HUDEP-2 (cell line): ENCODE results near the gene GRK2.

Experiments used
- DNase-seq, 76 experiments: peaks; one replicate each; lab custom pipeline; 2025; ENCODE audit not compliant: unreplicated experiment in 76 of 76; lab: John Stamatoyannopoulos, UW

Gene GRK2

DNA sequence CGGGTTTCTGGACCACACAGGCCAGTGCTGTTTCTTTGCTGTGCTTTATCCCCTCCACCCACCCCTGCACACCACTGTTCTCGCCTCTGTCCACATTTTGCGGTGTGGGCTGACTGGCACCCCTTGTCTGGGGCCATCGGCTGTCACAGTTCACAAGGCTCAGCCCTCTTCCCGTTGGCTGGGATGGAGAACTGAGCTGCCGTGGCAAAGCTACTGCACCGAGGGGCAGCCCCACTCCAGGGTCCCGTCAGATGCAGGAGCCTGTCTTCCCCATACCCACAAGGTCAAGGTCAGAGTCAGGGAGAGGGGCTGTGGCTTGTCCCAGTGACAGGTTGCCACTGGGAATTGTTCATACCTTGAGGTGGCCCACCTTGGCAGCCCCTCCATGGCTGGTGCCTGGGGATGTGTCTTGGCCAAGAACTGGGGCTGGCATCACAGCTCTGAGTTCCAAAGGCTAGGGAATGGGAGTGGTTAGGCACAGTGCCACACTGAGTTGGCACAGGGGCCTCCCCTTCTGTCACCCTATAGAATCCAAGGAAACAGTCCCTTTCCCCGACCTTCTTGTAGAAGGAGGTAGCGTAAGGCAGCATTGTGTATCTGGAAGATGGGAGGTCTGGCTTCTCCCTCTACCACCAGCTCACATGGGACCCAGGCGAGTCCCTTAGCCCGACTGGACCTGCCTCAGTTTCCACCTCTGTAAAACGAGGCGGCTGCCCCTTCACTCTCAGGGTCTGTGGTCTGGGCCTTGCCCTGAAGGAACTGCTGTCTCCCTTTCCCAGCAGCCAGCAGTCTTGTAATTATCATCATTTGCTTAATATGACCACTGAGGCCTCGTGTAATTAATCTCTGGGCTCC, 3.4 kb downstream of the GRK2 start:
- DNase-seq = peak in 17 of 76 experiments; percentile 6 to 38 (median 20)

DNA sequence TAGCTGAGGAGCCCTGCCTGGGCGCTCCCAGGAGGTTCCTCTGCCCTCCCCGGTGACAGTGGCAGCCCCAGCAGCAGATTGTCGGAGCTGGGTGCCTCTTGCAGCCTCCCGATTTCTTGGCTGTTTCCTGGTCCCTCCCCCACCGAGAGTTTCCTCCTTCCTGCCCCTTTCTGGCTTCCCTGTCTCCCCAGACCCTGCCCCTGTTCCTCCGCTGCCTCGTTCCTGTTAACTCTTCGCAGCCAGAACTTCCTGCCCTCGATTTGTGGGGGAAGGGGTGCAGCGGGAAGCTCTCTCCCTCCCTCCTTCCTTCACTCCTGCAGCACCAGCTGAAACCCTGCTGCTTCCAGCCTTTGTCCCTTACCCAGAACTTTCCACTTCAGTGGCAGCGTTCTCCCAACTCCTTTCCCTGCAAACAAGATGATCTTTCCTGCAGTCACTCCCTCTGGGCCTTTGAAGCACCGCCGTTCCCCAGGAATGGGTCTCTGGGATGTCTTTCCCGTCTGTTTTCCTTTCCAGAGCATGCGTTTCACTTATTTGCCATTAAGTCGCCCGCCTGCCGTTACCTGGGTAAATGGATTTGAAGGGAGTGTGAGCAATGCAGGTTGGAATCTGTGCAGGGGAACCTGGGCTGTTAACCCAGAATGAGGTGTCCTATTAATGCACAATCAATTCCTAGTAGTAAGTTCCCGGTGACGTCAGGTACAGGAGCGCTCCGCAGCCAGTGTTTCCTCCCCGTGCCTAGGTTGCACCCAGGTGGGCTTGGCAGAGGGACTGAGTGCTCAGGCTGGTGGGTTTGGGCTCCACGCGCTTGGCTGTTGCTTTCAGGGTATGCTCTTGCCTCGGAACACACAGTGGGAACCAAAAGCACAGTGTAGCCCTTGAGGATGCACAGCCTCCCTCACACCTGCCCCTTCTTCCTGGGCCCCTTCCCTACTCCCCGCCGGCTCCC, 4.3 kb downstream of the GRK2 start:
- no peak for DNase-seq

DNA sequence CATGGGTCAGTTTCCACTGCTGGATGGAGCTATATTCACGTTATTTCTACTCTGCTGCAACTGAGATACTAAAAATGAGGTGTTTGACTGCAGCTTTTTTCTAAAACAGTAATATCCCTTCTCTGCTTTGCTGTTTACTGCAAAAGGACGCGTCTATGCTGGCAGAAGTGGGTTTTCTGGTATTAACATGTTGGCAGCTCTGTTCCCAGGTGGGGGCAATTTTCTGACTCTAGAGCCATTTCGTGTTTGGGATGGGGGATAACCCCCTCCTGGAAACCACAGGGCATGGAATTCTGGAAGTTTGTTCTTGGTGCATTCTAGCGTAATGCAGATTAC, 4.9 kb downstream of the GRK2 start:
- no peak for DNase-seq

DNA sequence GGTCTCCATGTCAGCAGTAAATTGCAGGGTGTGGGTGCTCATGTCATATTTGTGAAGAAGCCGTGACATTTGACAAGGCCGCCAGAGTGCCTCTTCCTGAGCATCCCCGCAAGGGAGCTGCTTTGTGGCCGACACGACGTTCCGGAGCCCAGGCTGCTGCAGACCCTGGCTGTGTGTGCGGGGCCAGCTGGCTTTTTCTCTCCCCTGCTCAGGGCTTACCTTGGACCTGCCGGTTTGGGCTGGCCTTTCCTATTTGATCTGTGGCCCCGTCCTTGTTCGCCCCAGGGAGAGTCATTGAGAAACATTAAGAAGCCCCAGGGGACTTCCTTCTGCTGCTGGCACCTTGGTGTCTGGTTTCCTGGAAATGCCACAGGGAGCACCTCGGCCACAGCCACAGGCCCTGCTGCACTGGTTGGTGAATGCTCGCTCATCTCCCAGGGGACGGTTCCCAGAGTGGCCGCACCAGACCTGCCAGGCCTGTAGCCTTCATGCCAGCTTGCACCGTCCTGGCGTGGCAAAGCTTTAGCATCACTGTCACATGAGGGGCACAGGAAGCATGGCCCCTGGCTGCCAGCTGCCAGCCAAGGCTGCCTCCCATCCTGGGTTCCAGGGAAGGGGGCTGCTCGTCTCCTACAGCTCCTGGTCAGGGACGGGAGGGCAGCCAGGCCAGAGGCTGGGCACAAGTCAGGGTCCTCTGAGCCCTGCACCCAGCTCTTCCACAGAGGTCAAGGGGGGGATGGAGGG, 5.4 kb downstream of the GRK2 start:
- no peak for DNase-seq

DNA sequence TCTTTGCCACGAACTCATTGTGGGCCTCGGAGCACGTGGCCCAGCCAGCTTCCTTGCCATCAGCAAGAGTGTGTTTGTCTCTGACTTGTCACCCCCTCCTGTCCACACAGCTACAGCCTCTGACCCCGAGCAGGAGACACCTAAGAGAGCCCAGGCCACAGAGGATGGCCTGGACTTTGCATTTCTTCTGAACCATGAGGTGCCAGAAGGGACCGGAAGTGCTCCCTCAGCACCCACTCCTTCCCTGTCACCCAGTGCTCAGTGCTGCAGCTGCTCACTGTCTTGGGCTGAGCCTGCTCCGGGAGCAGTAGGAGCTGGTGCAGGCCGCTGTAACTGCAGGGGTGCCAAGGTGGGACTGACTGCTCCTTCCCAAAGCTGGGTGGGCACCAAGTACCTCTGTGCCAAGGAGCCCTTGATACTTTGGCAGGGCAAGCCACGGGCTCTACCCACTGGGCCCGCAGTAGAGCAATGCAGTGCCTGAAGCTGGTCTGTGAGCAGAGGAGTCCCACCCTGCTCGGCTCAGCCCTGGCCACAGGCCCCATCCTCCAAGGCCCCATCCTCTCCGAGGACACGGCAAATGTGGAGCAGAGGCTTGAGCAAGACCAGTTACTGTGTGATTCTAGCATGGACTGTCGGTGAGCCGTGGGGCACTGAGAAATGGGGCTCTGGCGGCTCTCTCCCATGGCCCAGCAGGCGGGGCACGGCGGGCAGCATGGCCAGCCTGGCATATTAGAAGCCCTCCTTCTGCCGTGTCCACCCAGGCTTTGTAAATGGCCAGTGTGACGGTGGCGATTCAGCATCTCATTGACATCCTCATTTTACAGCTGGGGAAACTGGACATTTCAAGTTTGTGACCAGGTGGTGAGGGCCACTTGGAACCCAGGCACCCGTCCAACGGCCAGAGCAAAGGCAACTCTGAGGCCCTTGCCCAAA, 6.3 kb downstream of the GRK2 start:
- DNase-seq = no peak

DNA sequence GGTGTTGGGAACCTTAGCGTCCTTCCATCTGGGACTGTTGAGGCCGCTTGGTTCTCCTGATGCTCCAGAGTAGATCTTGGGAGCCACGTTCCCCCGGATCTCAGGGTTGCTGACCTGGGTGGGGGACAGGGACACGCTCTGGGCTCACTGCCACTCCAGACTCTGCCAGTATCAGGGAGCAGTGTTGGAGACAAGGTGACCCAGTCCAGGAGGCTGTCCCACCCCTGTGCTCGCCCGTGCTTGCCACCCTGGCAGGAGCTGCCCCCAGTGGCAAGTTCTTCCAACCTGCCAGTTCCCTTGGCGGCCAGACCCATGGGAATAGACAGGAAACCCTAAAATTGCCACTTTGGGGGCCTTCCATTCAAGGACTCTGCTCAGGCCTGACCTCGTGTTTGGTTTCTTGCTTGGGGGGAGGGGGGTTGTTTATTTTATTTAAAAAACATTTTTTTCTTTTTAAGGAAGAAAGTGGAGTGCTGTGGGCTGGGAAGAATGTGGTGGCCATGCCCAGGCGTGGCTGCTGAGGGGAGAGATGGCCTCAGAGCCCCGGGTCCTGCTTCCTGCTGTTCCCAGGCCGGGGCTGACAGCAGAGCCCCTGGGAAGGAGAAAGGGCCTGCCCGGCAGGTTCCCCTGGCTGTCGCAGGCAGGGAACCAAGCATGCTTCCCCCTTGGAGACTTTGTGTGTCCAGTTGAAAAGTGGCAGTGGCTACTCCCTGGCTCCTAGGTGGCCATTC, 7.2 kb downstream of the GRK2 start:
- no peak for DNase-seq

DNA sequence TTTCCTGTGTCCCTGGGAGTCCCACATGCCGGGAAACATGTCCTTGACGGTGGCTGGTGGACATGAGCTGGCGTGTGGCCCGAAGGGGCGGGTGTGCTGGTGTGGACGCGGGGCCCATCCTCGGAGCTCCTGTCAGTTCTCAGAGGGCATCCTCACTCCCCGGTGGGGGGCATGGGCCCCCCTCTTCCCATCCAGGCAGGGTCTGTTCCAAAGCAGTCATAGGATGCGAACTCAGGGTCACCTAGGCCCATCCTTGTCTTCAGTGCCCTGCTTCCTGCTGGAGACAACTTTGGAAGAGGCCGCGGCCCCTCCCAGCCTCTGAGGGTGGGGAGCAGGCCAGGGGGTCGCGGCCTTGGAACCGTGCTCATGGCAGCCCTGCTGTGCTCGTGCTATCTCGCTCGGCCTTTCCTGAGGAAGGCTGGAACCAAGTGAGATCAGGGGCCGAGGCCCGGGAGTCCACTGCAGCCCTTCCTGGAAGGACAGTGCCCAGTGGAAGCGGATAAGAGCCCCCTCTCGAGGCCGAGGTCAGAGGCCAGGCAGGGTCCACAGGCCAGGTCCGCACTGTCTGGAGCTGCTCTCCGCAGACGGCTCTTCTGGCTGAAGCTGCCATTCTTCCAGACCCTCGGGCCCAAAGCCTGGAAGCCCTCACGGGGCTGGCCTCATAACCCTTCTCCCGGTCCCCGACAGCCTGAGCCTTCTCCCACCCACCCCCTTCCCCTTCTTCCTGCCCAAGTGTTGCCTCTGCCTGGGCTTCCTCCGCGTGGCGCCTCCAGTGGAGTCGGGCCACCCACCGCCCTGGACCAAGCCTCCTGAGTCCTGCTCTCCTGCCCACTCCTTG, 8.7 kb downstream of the GRK2 start:
- no peak for DNase-seq

DNA sequence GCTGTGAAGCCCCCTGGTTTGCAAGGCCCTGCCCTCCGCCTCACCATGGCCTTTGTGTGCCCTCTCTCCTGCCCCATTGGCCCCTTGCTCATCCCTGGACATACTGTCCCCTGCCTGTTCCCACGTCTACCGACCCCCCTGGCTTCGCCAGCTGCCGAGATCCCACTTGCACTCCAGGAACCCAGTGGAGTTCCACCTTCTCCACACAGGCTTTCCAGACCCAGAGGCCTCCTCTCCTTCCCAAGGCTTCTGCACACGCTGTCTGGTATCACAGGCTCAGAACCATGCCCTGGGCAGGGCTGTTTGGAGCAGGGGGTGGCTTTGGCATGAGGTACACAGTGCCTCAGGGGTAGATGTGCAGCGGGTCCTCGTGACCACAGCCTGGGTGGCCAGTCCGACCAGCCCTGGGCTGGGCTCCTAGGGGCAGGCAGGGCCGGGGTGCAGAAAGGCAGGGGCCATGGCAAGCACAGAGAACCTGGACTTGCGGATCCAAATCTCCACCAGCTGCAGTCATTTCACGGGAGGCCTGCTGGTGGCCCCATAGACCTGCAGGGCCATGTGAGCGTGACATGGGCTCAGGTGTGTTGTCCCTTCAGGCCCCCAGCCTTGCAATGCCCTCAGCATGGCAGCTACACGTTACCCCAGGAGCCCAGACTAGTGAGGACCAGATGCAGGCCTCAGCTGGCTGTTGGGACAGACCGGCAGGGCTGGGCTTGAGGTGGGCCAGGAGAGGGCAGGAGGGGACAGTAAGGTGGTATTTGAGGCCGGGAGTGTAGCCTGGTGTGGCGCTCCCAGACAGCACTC, 9.5 kb downstream of the GRK2 start:
- DNase-seq = peak in 4 of 76 experiments; percentile 14 to 33 (median 17)

DNA sequence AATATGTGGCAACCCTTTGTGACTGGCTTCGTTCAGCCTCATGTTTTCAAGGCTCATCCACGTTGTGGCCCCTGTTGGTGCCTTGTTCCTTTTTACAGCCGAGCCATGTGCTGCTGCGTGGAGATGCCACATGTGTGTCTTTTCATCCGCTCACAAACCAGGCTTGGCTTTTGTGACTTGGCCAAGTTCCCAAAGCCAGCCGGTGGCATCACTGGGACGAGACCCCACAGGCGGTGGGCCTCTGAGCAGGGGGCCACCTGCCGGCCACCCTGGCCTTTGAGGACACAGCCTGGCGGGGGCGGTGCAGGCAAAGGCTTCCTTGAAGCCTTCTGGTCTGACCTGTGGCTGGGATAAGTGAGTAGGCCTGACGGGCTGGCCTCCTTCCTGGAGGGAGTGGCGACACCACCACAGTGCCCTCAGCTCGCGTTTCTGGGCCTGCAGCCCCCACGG, 10.5 kb downstream of the GRK2 start:
- DNase-seq = peak in 70 of 76 experiments; percentile 22 to 86 (median 61)

DNA sequence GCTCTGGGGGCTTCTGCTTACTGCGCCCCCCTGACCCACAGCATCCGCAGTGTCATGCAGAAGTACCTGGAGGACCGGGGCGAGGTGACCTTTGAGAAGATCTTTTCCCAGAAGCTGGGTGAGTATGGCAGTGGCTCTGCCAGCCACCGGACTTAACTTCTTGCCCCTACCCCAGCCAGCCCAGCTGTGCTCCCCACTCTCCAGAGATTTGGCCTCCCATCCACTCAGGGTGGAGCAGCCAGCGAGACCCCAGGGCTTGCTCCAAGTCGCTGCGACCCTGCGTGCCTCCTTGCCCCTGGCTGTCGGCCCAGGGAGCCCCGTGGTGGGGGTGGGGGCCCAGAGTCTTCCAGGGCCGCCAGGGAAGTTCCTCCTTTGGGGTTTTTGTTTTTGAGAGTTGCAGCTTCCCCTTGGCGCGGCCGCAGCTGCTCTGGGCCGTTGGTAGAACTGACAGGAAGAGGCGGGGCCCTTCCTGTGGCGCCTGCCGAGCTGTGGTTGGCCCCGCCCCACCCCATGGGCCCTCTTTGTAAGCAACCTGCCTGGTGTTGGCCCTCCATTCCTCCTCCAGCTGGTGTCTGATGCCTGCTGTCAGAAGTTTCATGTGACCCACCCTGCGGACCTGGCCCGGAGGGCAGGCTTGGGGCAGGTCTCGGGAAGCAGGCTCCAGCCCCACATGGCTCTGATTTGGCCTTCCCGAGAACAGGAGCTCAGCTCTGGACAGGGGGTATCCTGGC, 11.1 kb downstream of the GRK2 start:
- DNase-seq = peak in 74 of 76 experiments; percentile 42 to 92 (median 84)

DNA sequence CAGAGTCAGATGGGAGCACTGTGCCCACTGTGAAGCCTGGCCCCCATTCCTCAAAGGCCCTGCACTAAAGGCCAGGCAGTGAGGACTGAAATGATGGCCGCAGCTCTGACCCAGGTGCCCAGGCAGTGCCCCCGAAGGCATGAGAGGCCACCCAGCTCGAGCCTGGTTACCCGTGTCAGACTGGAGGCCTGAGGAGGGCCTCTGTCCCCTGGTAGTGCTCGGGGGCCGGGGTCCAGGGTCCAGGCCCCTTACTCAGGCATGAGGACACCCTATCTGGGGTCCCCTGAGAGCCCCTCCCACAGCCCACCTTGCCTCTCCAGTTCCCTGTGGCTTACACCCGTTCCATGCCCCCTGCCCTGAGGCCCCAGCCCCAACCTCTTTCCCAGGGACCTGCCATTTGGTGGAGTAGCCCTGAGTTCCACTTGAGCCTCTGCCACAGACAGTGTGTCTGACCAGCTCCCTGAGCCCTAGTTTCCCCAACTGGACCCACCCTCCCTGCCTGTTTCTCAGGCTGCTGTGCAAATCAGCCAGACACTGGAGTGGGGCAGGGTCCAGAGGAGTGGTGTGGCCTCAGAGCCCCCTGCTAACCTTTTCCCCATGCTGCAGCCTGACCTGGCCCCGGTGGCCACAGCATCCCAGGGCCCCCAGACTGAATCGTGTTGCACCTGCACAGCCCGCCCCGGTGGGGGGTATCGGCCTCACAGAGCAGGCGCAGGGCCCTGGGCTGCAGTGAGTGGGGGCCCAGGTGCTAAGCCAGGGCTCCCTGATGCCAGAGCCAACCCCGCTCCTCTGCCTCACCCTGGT, 12.1 kb downstream of the GRK2 start:
- DNase-seq = no peak

DNA sequence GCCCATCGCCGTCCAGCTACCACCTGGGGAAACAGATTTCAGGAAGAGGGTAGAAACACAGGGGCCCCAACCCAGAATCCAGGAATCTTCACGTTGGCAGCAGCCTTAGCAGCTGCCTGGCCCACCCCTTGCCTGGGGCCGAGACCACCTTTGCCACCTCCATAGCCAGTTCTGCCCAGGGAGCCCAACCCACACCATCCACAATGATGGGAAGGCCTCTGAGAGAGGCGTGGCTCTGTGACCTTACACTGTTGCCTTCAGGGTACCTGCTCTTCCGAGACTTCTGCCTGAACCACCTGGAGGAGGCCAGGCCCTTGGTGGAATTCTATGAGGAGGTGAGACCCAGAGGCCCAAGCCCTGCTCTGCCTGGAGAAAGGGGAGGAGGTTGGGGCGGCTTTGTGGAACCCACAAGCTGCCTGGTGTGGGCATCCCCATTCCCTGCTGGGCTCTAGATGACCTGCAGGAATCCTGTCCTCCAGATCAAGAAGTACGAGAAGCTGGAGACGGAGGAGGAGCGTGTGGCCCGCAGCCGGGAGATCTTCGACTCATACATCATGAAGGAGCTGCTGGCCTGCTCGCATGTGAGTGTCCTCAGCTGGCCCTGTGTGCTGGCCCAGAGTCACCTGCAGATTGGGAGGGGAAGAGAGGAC, 12.8 kb downstream of the GRK2 start:
- DNase-seq = no peak

DNA sequence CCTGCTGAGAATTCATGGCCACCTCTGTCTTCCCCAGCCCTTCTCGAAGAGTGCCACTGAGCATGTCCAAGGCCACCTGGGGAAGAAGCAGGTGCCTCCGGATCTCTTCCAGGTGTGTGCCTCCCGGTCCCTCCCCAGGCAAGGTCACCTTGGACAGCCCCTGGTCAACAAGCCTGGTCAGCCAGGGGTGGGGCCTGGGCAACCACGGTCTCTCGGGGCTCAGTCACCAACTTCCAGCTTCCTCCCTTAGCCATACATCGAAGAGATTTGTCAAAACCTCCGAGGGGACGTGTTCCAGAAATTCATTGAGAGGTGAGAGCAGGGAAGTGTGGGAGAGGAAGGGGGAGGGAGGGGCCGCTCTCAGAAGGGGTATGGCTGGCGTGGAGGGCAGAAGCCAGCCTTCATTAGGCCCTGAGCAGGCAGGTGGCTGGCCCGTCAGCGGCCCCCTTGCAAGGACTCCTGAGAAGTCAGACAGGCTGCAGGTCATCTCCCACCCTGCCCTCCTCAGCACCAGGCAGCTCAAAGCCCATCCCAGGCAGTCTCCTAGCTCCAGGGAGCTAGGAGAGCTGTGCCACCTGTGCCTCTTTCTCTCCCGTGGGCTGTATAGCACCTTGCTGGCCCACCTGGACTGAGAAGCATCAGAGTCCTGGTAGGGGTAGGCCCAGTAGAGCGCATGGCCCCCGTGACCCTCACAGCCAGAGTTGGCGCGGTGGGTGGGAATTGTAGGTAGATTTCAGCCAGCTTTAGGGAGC, 13.5 kb downstream of the GRK2 start:
- DNase-seq = no peak

DNA sequence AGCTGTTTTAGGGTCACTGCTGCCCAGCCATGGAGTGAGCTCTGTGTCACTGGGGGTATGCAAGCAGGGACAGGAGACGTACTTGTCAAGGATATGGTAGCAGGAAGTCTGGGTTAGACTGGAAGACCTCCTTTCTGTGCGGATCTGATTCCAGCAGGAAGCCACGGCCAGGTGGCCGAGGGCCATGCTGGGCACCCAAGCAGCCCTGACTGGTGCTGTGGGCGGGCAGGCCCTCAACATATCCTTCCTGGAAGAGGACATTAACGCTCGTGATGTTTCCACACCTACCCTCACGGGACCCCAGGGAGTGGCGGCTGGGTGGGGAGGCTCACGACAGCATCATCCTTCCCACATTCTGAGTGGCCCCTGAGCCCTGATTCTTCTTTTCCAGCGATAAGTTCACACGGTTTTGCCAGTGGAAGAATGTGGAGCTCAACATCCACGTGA, 14.1 kb downstream of the GRK2 start:
- no peak for DNase-seq
